Lower leg skin (tissue), 3 donors: ENCODE measurements around the gene RNF34.

ENCODE experiments used
- POLR2A ChIP-seq, 2 donors: fragments of 450-650 bp; IDR thresholded peaks; one replicate each; pipeline ENCODE4 v1.6.1; 2016 to 2017; ENCODE audit warnings: antibody characterized with exemption in 2 of 2, mild to moderate bottlenecking in 1 of 2, moderate library complexity in 1 of 2
- TF ChIP-seq, protein P1 (sequence below), 3 donors: fragments of 450-650 bp; IDR thresholded peaks; one replicate each; pipeline ENCODE4 v1.5.1; 2016; ENCODE audit warnings: antibody characterized with exemption in 3 of 3, mild to moderate bottlenecking in 3 of 3, moderate library complexity in 2 of 3

DNA sequence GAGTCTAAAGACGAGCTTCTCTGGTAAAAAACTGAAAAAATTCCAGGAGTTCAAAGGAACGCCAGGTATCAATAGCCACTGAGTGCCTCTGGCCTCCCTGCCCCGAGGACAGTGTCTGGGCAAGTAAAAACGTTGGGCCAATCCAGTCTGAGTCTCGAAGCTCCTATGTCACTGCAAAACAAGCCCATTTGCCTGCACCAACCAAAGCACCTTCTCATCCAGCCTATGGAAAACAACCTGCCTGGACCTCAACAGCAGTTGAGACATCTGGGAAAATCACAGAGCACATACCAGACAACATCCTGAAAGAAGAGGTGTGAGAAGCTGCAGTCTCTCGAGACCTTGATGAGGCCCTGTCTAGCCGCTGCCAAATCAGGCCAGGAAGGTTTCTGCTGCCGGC is 56.6 kb downstream of the RNF34 start:
- TF ChIP-seq, protein P1, sequence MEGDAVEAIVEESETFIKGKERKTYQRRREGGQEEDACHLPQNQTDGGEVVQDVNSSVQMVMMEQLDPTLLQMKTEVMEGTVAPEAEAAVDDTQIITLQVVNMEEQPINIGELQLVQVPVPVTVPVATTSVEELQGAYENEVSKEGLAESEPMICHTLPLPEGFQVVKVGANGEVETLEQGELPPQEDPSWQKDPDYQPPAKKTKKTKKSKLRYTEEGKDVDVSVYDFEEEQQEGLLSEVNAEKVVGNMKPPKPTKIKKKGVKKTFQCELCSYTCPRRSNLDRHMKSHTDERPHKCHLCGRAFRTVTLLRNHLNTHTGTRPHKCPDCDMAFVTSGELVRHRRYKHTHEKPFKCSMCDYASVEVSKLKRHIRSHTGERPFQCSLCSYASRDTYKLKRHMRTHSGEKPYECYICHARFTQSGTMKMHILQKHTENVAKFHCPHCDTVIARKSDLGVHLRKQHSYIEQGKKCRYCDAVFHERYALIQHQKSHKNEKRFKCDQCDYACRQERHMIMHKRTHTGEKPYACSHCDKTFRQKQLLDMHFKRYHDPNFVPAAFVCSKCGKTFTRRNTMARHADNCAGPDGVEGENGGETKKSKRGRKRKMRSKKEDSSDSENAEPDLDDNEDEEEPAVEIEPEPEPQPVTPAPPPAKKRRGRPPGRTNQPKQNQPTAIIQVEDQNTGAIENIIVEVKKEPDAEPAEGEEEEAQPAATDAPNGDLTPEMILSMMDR (IDR thresholded peaks at IDR 0.05): no peak
- TF ChIP-seq POLR2A (IDR thresholded peaks at IDR 0.05): no peak
